Activated naive CD8-positive, alpha-beta T cell treated with anti-CD3 and anti-CD28 coated beads for 36 hours (primary cell): ENCODE results near the gene UMOD. TPM values are rescaled to one million over a fixed set of nuclear protein-coding genes. Genes with fewer than 3 reads are reported as not detected.

Source experiments
- DNase-seq: peaks from one replicate; pipeline ENCODE4 v3.0.0; 2021
- H3K27ac Mint-ChIP-seq: one replicate; pipeline ENCODE4 v1.8.0; 2022; ENCODE audit warnings: mild to moderate bottlenecking, moderate library complexity, mixed read lengths
- H3K27me3 Mint-ChIP-seq: one replicate; pipeline ENCODE4 v1.8.0; 2022; ENCODE audit warnings: mild to moderate bottlenecking, mixed read lengths
- H3K36me3 Mint-ChIP-seq: one replicate; pipeline ENCODE4 v1.8.0; 2021; ENCODE audit warnings: mild to moderate bottlenecking, mixed read lengths
- H3K4me1 Mint-ChIP-seq: one replicate; pipeline ENCODE4 v1.8.0; 2021; ENCODE audit warnings: mixed read lengths
- H3K4me3 Mint-ChIP-seq: one replicate; pipeline ENCODE4 v1.8.0; 2022; ENCODE audit warnings: mild to moderate bottlenecking, moderate library complexity, mixed read lengths
- H3K9me3 Mint-ChIP-seq: one replicate; pipeline ENCODE4 v1.8.0; 2022; ENCODE audit warnings: mixed read lengths
- total RNA-seq, 2 experiments: library from RNA; stranded (reverse); gene quantifications; one replicate each; pipeline ENCODE4 v1.2.3, GENCODE V29; 2021

UMOD gene
- total RNA-seq = not detected

GRCh38 chr16:20352615-20353014 lies at the start of gene UMOD:
Gene UMOD (minus strand): TSS chr16:20352715. CDS start chr16:20350737, 1,978 bp downstream.
- Mint-ChIP-seq H3K27me3 (peaks cover 14% of the 10 kb centered on the region), H3K36me3 (no peaks in the 10 kb centered on the region), H3K4me3 (no peak within 1 kb of the TSS), H3K27ac (no peak within 1 kb of the TSS), H3K9me3 (no peaks in the 10 kb centered on the region), H3K4me1 (no peaks in the 10 kb centered on the region)
- no peak for DNase-seq

GRCh38 chr16:20401475-20402016 lies 49.0 kb upstream of the UMOD start:
- H3K4me1 Mint-ChIP-seq = no peaks in the 10 kb centered on the region
- no peaks in the 10 kb centered on the region for H3K36me3 Mint-ChIP-seq
- no peaks in the 10 kb centered on the region for H3K27me3 Mint-ChIP-seq
- no peak overlapping the region for H3K4me3 Mint-ChIP-seq
- no peaks in the 10 kb centered on the region for H3K9me3 Mint-ChIP-seq
- no peak for DNase-seq
- H3K27ac Mint-ChIP-seq = no peak overlapping the region

GRCh38 chr16:20401066-20401465 lies 48.6 kb upstream of the UMOD start:
- no peaks in the 10 kb centered on the region for H3K9me3 Mint-ChIP-seq
- no peak overlapping the region for H3K27ac Mint-ChIP-seq
- H3K4me3 Mint-ChIP-seq = no peak overlapping the region
- DNase-seq = no peak
- H3K4me1 Mint-ChIP-seq = no peaks in the 10 kb centered on the region
- H3K36me3 Mint-ChIP-seq = no peaks in the 10 kb centered on the region
- H3K27me3 Mint-ChIP-seq = no peaks in the 10 kb centered on the region

GRCh38 chr16:20399185-20399584 lies 46.7 kb upstream of the UMOD start:
- Mint-ChIP-seq H3K4me1 (no peaks in the 10 kb centered on the region), H3K27ac (no peak overlapping the region)

GRCh38 chr16:20398603-20399002 lies 46.1 kb upstream of the UMOD start:
- Mint-ChIP-seq H3K4me3 (no peak overlapping the region), H3K27ac (no peak overlapping the region), H3K27me3 (no peaks in the 10 kb centered on the region), H3K9me3 (no peaks in the 10 kb centered on the region), H3K4me1 (no peaks in the 10 kb centered on the region), H3K36me3 (no peaks in the 10 kb centered on the region)
- DNase-seq = no peak

More at GRCh38 chr16:20399185-20399584, 46.7 kb upstream of the UMOD start:
- Mint-ChIP-seq H3K27me3 (no peaks in the 10 kb centered on the region), H3K9me3 (no peaks in the 10 kb centered on the region), H3K4me3 (no peak overlapping the region), H3K36me3 (no peaks in the 10 kb centered on the region)
- DNase-seq = no peak

GRCh38 chr16:20397468-20398074 lies 45.1 kb upstream of the UMOD start:
- DNase-seq = no peak

GRCh38 chr16:20396846-20397467 lies 44.4 kb upstream of the UMOD start:
- H3K27ac Mint-ChIP-seq = no peak overlapping the region
- no peaks in the 10 kb centered on the region for H3K9me3 Mint-ChIP-seq
- DNase-seq = no peak
- no peaks in the 10 kb centered on the region for H3K4me1 Mint-ChIP-seq
- H3K27me3 Mint-ChIP-seq = no peaks in the 10 kb centered on the region
- H3K36me3 Mint-ChIP-seq = no peaks in the 10 kb centered on the region
- H3K4me3 Mint-ChIP-seq = no peak overlapping the region

More at GRCh38 chr16:20397468-20398074, 45.1 kb upstream of the UMOD start:
- H3K4me3 Mint-ChIP-seq = no peak overlapping the region
- no peaks in the 10 kb centered on the region for H3K9me3 Mint-ChIP-seq
- no peaks in the 10 kb centered on the region for H3K27me3 Mint-ChIP-seq
- H3K4me1 Mint-ChIP-seq = no peaks in the 10 kb centered on the region
- H3K27ac Mint-ChIP-seq = no peak overlapping the region
- H3K36me3 Mint-ChIP-seq = no peaks in the 10 kb centered on the region

- Mint-ChIP-seq H3K4me1 (no peaks in the 10 kb centered on the region), H3K27ac (no peak overlapping the region), H3K27me3 (no peaks in the 10 kb centered on the region), H3K9me3 (no peaks in the 10 kb centered on the region), H3K36me3 (no peaks in the 10 kb centered on the region), H3K4me3 (no peak overlapping the region)
- no peak for DNase-seq
Observed at GRCh38 chr16:20395946-20396345, 43.4 kb upstream of the UMOD start.

- H3K4me3 Mint-ChIP-seq = no peak overlapping the region
- H3K4me1 Mint-ChIP-seq = no peaks in the 10 kb centered on the region
- DNase-seq = no peak
- no peaks in the 10 kb centered on the region for H3K9me3 Mint-ChIP-seq
- H3K27me3 Mint-ChIP-seq = no peaks in the 10 kb centered on the region
- H3K27ac Mint-ChIP-seq = no peak overlapping the region
- H3K36me3 Mint-ChIP-seq = no peaks in the 10 kb centered on the region
Observed at GRCh38 chr16:20393801-20394577, 41.5 kb upstream of the UMOD start.

- no peaks in the 10 kb centered on the region for H3K4me1 Mint-ChIP-seq
- no peak overlapping the region for H3K4me3 Mint-ChIP-seq
- H3K9me3 Mint-ChIP-seq = no peaks in the 10 kb centered on the region
- no peaks in the 10 kb centered on the region for H3K36me3 Mint-ChIP-seq
- H3K27me3 Mint-ChIP-seq = peaks cover 10% of the 10 kb centered on the region
- DNase-seq = no peak
- H3K27ac Mint-ChIP-seq = no peak overlapping the region
Observed at GRCh38 chr16:20391045-20391444, 38.5 kb upstream of the UMOD start.

GRCh38 chr16:20388854-20389253 lies 36.3 kb upstream of the UMOD start:
- Mint-ChIP-seq H3K9me3 (no peaks in the 10 kb centered on the region), H3K27ac (no peak overlapping the region), H3K36me3 (no peaks in the 10 kb centered on the region), H3K4me1 (no peaks in the 10 kb centered on the region), H3K27me3 (peaks cover 10% of the 10 kb centered on the region), H3K4me3 (no peak overlapping the region)
- DNase-seq = no peak

GRCh38 chr16:20387978-20388377 lies 35.5 kb upstream of the UMOD start:
- no peak overlapping the region for H3K27ac Mint-ChIP-seq
- no peaks in the 10 kb centered on the region for H3K4me1 Mint-ChIP-seq
- no peaks in the 10 kb centered on the region for H3K9me3 Mint-ChIP-seq
- no peaks in the 10 kb centered on the region for H3K36me3 Mint-ChIP-seq
- H3K4me3 Mint-ChIP-seq = no peak overlapping the region
- peaks cover 10% of the 10 kb centered on the region for H3K27me3 Mint-ChIP-seq
- no peak for DNase-seq

GRCh38 chr16:20385844-20386832 lies 33.6 kb upstream of the UMOD start:
- Mint-ChIP-seq H3K27ac (no peak overlapping the region), H3K4me1 (no peaks in the 10 kb centered on the region), H3K36me3 (no peaks in the 10 kb centered on the region), H3K4me3 (no peak overlapping the region), H3K9me3 (no peaks in the 10 kb centered on the region), H3K27me3 (peaks cover 10% of the 10 kb centered on the region)
- DNase-seq = peak; percentile 33
